Astrocyte of the cerebellum (primary cell): Measurements from ENCODE around the gene WNT11.
"Not testable (repeated sequence)": the region's sequence is repeated elsewhere in the genome, so short reads cannot be mapped to it uniquely, and the experiment has no call there.

Source experiments
- DNase-seq: peaks from one replicate; pipeline ENCODE4 v3.0.0-alpha.2; 2011; ENCODE audit warnings: low read depth
- H3K4me3 ChIP-seq: 2 replicates; pipeline ENCODE4 v1.5.1; 2011; ENCODE audit warnings: mild to moderate bottlenecking, low read depth, low read length, moderate library complexity
- in situ Hi-C: cut with HindIII; loops from 2 replicates; pipeline ENCODE4 v1.10.0; 2017; ENCODE audit warnings: low sequenced_read_pairs
- TF ChIP-seq, protein P1 (sequence below): IDR thresholded peaks from 2 replicates; pipeline ENCODE4 v1.5.1; 2012; ENCODE audit warnings: low read length, low read depth, moderate library complexity, mild to moderate bottlenecking; ENCODE audit errors: missing control alignments

The WNT11 gene

DNA sequence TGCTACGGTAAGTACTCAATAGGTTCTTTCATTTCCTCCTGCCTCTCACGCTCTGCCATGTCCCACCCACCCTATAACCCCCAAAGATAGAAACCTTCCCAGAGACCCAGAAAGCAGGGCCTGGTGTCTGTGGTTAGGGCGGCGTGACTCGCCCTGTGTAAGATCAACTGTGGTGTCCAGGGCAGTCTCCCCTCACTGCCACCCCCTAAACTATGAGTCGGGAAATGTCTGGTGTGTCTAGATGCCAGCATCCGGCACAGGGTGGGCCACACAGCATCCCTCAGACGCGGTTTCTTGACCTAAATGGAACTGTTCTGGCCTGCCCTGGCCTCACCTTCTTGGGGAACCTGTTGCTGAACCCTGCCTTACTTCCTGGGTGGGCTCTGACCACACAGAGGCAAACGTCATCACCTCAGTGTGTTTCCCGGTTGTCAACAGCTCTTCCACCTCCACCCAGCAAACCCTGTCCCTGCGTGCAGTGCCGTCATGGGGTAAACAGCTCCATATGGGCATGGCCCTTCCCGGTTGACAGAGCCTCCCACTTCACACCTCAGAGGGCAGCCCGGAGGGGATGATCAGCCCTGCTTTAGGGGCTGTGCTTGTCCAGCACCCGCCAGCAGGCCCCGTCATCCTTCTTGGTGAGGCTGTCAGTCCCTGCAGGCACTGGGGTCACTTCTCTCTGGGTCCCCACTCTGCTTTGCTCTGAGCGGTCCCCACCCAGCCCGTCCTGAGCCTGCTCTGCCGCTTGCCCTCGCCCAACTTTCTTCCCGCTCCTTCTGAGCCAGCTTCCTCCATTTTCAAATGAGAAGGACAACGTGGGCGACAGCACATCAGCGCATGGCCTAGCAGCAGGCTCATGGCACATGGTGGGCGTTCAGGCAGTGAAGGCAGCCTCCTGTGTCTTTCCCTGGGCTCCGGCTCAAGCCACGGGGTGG lies 6.0 kb downstream of the WNT11 start:
- TF ChIP-seq, protein P1, sequence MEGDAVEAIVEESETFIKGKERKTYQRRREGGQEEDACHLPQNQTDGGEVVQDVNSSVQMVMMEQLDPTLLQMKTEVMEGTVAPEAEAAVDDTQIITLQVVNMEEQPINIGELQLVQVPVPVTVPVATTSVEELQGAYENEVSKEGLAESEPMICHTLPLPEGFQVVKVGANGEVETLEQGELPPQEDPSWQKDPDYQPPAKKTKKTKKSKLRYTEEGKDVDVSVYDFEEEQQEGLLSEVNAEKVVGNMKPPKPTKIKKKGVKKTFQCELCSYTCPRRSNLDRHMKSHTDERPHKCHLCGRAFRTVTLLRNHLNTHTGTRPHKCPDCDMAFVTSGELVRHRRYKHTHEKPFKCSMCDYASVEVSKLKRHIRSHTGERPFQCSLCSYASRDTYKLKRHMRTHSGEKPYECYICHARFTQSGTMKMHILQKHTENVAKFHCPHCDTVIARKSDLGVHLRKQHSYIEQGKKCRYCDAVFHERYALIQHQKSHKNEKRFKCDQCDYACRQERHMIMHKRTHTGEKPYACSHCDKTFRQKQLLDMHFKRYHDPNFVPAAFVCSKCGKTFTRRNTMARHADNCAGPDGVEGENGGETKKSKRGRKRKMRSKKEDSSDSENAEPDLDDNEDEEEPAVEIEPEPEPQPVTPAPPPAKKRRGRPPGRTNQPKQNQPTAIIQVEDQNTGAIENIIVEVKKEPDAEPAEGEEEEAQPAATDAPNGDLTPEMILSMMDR, result no peak
- in situ Hi-C loops, result no loop called here
- no peak for DNase-seq

GRCh38 chr11:76198691-76199090 lies 7.6 kb downstream of the WNT11 start:
- H3K4me3 ChIP-seq, in situ Hi-C loops, DNase-seq: not testable (repeated sequence)

More for the DNA sequence above, 6.0 kb downstream of the WNT11 start:
- no peak overlapping the region for H3K4me3 ChIP-seq

DNA sequence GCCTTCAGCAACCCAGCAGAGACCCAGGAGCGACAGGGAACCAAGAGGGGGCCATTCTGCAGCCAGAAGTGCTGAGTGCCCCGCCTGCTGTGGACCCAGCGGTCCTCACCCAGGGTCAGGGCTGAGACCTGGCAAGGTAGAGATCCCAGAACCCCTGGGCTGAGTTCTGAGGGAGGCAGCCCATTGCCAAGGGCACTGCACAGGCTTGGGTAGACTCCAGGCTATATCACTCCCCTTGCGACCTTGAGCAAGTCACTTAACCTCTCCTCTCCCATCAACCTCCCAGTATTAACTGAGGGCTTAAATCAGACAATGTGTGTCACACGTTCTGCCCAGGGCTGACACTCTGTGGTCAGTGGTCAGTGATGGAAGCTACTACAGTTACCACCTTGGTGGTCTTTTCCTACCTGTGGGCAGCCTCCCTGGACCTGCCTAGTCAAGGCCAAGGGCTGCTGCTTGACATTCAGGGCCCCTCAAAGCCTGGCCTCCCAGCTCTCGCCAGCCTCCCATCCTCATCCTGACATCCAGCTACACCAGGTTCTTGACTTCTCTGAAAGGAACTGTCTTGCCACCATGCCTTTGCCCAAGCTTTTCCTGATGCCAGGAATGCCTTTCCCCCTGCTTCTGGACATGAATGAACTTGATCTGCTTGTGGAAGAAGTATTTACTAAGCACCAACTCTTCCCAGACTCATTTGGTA lies 8.2 kb downstream of the WNT11 start:
- TF ChIP-seq, protein P1, result no peak
- DNase-seq, result no peak
- in situ Hi-C loops, result no loop called here
- H3K4me3 ChIP-seq, result no peak overlapping the region

- in situ Hi-C loops, result no loop called here
- no peak for DNase-seq
- no peak overlapping the region for H3K4me3 ChIP-seq
- TF ChIP-seq, protein P1, result no peak
Observed at GRCh38 chr11:76197332-76197731, 9.0 kb downstream of the WNT11 start.

DNA sequence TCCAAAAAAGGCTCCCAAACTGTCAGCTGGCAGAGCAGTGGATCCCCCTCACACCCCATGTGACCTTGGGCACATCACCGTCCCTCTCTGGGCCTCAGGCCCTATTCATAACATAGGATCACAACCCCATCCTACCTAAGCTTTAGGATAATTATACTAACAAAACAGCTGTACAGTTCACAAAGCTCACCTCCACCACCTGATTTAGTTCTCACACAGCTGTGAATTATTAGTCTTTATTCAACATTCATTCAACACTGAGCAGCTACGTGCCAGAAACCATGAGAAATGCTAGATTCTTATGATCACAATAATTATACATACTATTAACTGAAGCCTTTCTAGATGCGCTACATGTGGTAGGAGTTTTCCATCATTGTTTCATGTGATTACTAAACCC lies 9.5 kb downstream of the WNT11 start:
- H3K4me3 ChIP-seq, result no peak overlapping the region
- TF ChIP-seq, protein P1, result no peak
- no peak for DNase-seq
- in situ Hi-C loops, result no loop called here

GRCh38 chr11:76194872-76195668 lies 11.2 kb downstream of the WNT11 start:
- no peak for DNase-seq
- TF ChIP-seq, protein P1, result no peak
- no peak overlapping the region for H3K4me3 ChIP-seq
- in situ Hi-C loops, result no loop called here
